ENCODE measurements around the gene ZYX. TPM values are rescaled to one million over a fixed set of nuclear protein-coding genes. Genes with fewer than 3 reads are reported as not detected.

Gene ZYX
- total RNA-seq, 1 experiment from 2014 or later, result 237 TPM

- H3K23ac ChIP-seq (ENCODE audit: insufficient read length, low read depth, low read length), result no peak overlapping the region
- no peak overlapping the region; the same call in 1 of the 2 replicates for H3K14ac ChIP-seq (ENCODE audit: insufficient read depth, low read length)
- no peak overlapping the region for H3T11ph ChIP-seq (ENCODE audit: low read length)
- no peak overlapping the region for H2BK5ac ChIP-seq (ENCODE audit: insufficient read length, low read length)
- H2BK15ac ChIP-seq (ENCODE audit: low read depth, low read length), result no peak overlapping the region
- no peak overlapping the region for H2AK5ac ChIP-seq (ENCODE audit: insufficient read length, low read length)
- H3K56ac ChIP-seq (ENCODE audit: insufficient read length, low read depth, low read length), result no peak overlapping the region
- no CpG with 5 or more reads among the region's 8 CpGs for WGBS (ENCODE audit: extremely low coverage, insufficient read length, low lambda C conversion rate)
- H2BK12ac ChIP-seq (ENCODE audit: insufficient read length, low read depth, low read length), result no peak overlapping the region
- no peaks in the 10 kb centered on the region for H3K9me3 ChIP-seq (ENCODE audit: control insufficient read depth, low read depth, low read length)
- H3K9me3 Mint-ChIP-seq, result no peaks in the 10 kb centered on the region
- H3K27ac ChIP-seq (ENCODE audit: insufficient read length, low read depth, low read length), result no peak overlapping the region
- H4K20me1 ChIP-seq (ENCODE audit: control insufficient read depth, insufficient read depth, insufficient read length), result no peaks in the 10 kb centered on the region
- no peaks in the 10 kb centered on the region for H3K27me3 ChIP-seq (ENCODE audit: insufficient read depth, low read length)
- no peaks in the 10 kb centered on the region for H3K4me1 ChIP-seq (ENCODE audit: insufficient read depth, low read length)
- no peak overlapping the region for H3K27ac Mint-ChIP-seq
- no peak overlapping the region for H4K5ac ChIP-seq (ENCODE audit: insufficient read length, low read depth, low read length)
- no peak overlapping the region for H3K9ac ChIP-seq (ENCODE audit: extremely low read depth, insufficient read length, low read length)
- H3K27me3 Mint-ChIP-seq (ENCODE audit: low read depth), result peaks cover 3% of the 10 kb centered on the region
- no peak overlapping the region for H2AFZ ChIP-seq (ENCODE audit: low read length)
- H3K23me2 ChIP-seq (ENCODE audit: insufficient read length, low read depth, low read length, poor library complexity, severe bottlenecking), result no peaks in the 10 kb centered on the region
- TF ChIP-seq, protein P1, sequence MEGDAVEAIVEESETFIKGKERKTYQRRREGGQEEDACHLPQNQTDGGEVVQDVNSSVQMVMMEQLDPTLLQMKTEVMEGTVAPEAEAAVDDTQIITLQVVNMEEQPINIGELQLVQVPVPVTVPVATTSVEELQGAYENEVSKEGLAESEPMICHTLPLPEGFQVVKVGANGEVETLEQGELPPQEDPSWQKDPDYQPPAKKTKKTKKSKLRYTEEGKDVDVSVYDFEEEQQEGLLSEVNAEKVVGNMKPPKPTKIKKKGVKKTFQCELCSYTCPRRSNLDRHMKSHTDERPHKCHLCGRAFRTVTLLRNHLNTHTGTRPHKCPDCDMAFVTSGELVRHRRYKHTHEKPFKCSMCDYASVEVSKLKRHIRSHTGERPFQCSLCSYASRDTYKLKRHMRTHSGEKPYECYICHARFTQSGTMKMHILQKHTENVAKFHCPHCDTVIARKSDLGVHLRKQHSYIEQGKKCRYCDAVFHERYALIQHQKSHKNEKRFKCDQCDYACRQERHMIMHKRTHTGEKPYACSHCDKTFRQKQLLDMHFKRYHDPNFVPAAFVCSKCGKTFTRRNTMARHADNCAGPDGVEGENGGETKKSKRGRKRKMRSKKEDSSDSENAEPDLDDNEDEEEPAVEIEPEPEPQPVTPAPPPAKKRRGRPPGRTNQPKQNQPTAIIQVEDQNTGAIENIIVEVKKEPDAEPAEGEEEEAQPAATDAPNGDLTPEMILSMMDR (conservative IDR thresholded peaks at IDR 0.05), result no peak
- H2BK20ac ChIP-seq (ENCODE audit: low read depth, low read length, poor library complexity, severe bottlenecking), result no peak overlapping the region
- H3K4me1 Mint-ChIP-seq, result peaks cover 17 to 21% of the 10 kb centered on the region in 2 experiments
- DNase-seq, result no peak
- H3K4me2 ChIP-seq (ENCODE audit: insufficient read depth, insufficient read length, low read length), result no peak overlapping the region
- H2BK120ac ChIP-seq (ENCODE audit: low read depth, low read length, poor library complexity, severe bottlenecking), result no peak overlapping the region
- no peak overlapping the region for H3K4ac ChIP-seq (ENCODE audit: low read depth, low read length)
- H4K91ac ChIP-seq (ENCODE audit: insufficient read length, low read depth, low read length), result no peak overlapping the region
- H3K36me3 Mint-ChIP-seq (ENCODE audit: insufficient read depth in 1 of 3, low read depth in 3 of 3), result peaks cover 30 to 60% (median 46%) of the 10 kb centered on the region in 3 experiments
- H3K79me2 ChIP-seq (ENCODE audit: insufficient read depth, low read length), result no peaks in the 10 kb centered on the region
- H3K4me3 Mint-ChIP-seq, result no peak overlapping the region
- no peak overlapping the region for H4K8ac ChIP-seq (replicated peaks; ENCODE audit: insufficient read length, low read depth, low read length)
- H3K79me1 ChIP-seq (ENCODE audit: insufficient read depth, low read depth, low read length, poor library complexity, severe bottlenecking), result no peaks in the 10 kb centered on the region
- H3K18ac ChIP-seq (ENCODE audit: insufficient read length, low read depth, low read length), result no peak overlapping the region
Observed at GRCh38 chr7:143354965-143355364, 26.2 kb upstream of the ZYX start.
